GM19452 (cell line): ENCODE results near the gene SCIMP.
"Not testable (repeated sequence)": the region's sequence is repeated elsewhere in the genome, so short reads cannot be mapped to it uniquely, and the experiment has no call there.

Source experiments
- ATAC-seq: cut with Tn5 transposase; IDR thresholded peaks from one replicate; pipeline ENCODE4 v1.9.1; 2021; ENCODE audit not compliant: unreplicated experiment

Gene SCIMP

GRCh38 chr17:5234645-5235576 is at the start of gene SCIMP:
Gene SCIMP (minus strand): TSS chr17:5234860. CDS start chr17:5234755, 105 bp downstream.
- ATAC-seq: peak; percentile 49

DNA sequence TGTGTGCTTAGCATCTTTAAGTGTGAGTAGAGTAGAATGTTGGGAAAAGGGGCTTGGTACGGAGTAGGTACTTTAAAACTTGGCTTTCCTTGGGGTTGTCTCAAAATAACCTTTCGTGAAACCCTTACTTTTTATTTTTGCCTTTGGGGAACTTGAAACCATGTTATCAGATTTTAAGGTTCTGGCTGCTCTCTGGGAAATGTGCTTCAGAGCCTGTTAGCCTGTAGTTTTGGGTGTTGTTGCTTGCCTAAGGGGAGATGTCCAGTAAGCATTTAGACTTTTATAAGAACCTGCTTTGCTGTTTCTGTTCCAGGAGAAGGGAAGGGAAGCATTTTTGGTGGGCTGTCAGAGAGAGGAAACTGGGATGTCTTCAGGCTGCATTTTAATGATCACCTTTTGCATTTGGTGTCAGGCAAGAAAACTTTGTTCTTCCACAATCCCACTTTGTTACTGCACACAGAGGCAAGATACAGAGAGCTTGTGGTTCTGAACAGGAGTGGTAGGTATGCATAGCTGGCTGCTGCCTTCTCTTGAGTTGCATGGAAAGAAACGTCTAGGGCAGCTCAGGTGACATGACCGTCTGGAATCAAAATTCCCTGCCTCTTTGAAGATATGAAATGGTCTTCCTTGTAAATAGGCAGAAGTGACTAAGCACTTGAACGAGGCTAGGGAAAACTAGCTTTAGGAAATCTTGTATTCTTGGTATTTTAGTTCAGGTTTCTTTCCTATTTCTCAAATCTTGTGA is 49.1 kb upstream of the SCIMP start:
- no peak for ATAC-seq

DNA sequence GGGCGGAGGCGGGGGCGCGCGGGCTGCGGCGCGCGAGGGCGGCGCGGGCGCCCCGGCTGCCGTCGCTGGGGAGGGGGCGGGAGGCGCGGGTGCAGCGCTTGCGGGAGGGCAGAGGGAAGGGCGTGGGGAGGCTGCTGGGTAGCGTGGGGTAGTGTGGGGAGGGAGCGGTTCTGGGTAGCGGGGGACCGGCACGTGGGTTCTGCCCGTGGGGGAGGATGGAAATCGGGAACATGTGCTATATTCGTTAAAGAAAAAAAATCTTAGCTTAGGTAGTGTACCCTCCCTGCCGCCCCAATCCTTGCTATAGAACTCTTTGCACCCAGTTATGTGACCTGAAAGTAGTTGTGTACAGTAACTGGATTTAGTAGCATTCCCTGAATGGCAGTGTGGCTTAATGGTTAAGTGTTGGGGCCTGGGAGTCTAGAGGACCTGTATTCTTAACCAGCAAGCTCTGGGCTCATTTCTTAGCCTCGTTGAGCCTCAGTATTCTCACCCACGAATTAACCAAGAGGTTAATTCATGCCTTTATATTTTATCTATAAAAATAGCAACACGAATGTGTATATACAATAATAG is 48.1 kb upstream of the SCIMP start:
- ATAC-seq: no peak

GRCh38 chr17:5281814-5282641 is 47.4 kb upstream of the SCIMP start, which contains the start of gene RABEP1:
Gene RABEP1 (plus strand): TSS chr17:5282284. CDS start chr17:5282487, 203 bp downstream.
- ATAC-seq: peak; percentile 82

GRCh38 chr17:5272322-5272721 is 37.7 kb upstream of the SCIMP start:
- no peak for ATAC-seq

- no peak for ATAC-seq
Observed at GRCh38 chr17:5269241-5269960, 34.7 kb upstream of the SCIMP start.

DNA sequence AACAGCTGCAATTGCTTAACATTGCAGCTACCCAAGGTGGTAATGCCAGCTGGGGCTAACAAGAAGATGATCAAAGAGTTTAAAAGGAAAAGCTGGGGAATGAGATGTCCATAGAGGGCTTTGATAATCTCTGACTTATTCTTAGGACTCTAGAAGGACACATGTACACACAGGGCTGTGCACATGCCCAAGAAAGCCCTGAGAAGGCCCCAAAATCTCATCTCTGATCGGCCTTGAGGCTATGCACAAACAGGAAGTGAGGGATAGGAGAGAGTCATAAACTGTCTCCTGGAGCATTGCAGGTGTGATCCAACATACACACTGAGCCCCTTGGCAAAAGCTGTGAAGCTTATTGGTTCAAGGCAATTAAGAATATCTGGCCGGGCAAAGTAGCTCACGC is 30.2 kb upstream of the SCIMP start:
- no peak for ATAC-seq

DNA sequence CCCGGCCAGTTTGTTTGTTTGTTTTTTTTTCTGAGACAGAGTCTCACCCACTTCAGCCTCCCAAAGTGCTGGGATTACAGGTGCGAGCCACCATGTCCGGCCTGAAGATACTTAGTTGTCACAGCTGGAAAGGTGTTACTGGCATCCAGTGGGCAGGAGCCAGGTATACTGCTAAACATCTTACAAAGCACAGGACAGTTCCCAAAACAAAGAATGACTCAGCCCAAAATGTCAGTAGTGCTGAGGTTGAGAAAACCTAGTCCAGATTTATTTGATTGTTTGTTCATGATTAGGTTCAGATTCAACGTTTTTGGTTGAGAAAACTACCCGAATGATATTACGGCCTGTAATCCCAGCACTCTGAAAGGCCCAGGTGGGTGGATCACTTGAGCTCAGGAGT is 28.8 kb upstream of the SCIMP start:
- ATAC-seq: no peak

DNA sequence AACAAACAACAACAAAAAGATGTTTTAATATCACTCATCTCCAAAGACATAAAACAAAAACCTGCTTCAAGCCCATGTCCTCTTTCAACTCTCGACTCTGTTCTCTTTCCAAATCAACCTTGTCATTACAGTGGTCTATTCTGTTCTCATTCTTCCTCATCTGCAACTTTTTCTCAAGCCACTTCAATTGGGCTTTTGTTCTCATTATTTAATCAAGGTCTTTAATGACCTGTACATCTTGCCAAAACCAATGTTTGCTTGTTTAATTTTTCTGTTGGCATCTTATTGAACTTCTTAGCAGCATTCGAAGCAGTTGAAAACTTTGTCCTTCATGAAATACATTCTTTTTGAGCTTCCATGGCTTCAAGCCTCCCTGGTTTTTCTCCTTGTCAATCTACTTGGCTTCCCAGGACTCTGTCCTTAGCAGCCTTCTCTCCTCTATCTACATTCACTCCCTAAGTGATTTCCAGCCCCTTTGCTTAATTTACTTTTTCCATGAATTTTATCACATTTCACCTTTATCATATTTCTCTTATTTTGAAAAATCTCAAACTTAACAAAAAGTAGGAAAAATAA is 27.8 kb upstream of the SCIMP start:
- ATAC-seq: no peak

DNA sequence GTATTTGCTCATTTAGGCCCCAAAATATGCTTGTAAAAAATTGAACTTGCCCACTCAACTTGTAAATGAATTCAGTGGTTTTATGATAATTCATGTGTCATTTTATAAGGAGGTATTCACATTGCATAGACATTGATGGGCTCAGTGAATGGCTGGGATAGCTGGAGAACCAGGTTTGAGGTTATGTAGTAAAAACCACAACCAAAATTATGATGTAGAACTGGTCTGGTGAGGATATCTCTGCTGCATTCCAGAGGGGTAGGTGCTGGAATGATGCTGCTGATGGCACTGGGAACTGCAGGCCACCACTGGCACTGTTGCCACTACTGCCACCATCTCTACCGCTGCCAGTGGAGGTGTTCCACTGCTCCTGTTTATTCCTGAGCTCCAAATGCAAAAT is 25.9 kb upstream of the SCIMP start:
- no peak for ATAC-seq

- no peak for ATAC-seq
Observed at GRCh38 chr17:5257124-5257523, 22.5 kb upstream of the SCIMP start.

GRCh38 chr17:5254903-5255521 is 20.4 kb upstream of the SCIMP start:
- no peak for ATAC-seq

DNA sequence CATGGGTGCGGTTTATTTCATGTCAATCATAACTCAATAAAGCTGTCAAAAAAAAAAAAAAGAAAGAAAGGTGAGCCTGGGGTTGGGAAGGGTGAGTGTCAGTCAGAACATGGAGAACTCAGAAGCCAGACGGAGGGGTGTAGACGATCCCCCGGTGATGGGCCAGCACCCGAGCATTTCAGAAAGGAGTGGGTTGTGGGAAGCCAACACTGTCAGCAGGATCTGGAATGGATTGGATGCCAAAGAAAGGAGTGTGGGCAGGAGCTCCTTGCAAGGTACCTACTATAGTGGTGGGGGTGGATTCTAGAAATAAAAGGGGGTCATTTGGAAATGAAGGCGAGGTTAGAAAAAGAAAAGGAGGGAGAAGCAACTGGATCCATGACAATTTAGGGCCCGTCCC is 19.8 kb upstream of the SCIMP start:
- no peak for ATAC-seq

- no peak for ATAC-seq
Observed at GRCh38 chr17:5249615-5250014, 15.0 kb upstream of the SCIMP start.

DNA sequence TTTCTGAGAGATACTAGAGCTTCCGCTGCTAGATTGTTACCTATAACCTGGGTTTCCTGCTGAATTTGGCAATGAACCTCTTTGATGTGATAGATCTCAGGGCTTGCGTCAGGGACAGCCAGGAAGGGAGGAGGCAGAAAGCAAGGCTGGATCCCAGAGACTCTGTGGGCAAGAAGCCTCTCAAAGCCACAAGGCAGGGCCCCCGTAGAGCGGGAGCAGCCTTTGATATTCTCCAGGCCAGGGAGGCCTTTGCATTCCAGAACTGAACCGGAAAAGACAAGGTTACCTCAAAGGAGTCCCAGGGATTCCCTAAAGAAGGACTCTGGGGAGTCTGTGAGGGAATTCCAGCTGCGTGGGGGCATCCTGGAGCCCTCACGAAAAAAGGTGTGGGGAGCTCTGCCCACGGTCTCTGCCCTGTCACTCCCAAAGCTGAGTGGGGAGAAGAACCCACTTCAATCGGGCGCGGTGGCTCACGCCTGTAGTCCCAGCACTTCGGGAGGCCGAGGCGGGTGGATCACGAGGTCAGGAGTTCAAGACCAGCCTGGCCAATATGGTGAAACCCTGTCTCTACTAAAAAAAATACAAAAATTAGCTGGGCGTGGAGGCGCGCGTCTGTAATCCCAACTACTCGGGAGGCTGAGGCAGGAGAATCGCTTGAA is 14.3 kb upstream of the SCIMP start:
- no peak for ATAC-seq

GRCh38 chr17:5247621-5248020 is 13.0 kb upstream of the SCIMP start:
- no peak for ATAC-seq

DNA sequence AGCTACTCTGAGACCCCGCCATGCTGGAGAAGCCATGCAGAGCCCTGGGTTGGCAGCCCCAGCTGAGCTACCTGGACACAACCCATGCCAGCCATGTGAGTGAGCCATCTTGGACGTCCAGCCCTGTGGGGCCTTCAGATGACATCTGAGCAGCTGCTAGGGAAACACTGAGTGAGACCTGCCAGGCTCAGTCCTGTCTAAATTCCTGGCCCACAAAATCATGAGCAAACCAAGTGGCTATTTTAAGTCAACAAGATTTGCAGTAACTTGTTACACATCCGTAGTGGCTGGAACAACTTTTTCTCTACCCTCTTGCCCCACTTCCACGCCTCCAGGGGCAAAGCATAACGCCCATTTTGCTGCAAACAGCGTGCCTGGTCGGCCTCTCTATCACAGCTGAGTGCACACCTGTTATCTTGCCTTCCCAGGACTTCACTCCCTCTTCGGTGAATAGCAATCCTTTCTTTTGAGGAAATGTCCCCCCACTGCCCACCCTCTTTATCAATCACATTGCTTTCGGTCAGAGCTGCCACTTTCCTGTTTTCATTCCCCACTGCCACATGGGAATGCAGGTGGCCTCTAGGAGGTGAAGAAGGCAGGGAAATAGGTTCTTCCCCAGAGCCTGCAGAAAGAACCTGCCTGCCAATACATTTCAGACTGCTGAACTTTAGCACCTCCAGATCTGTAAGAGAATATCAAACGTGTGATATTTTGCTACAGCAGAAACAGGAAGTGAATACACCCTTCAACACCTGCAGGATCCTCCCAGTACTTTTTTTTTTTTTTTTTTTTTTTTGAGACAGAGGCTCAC is 7.4 kb upstream of the SCIMP start:
- ATAC-seq: no peak

DNA sequence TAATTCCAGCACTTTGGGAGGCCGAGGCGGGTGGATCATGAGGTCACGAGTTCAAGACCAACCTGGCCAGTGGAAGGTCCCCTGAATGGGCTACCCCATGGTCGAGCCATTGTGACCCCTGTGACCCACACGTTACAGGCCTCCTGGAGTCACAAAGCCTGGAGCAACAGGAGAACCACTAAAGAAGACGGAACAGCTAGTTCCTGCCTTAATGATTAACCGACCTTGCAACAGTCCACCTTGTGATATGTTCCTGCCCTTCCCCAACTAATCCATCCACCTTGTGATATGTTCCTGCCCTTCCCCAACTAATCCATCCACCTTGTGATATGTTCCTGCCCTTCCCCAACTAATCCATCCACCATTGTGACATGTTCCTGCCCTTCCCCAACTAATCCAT is 5.1 kb upstream of the SCIMP start:
- not testable (repeated sequence) for ATAC-seq
